ENCODE data around the gene LGALS1. TPM values are rescaled to one million over a fixed set of nuclear protein-coding genes. Genes with fewer than 3 reads are reported as not detected.

LGALS1 gene
- total and polyA plus RNA-seq, 9 of the 15 experiments (the other 6 are each of a cell fraction or from before 2014, with no cell fraction given) = 160 to 800 (median 330) TPM

DNA sequence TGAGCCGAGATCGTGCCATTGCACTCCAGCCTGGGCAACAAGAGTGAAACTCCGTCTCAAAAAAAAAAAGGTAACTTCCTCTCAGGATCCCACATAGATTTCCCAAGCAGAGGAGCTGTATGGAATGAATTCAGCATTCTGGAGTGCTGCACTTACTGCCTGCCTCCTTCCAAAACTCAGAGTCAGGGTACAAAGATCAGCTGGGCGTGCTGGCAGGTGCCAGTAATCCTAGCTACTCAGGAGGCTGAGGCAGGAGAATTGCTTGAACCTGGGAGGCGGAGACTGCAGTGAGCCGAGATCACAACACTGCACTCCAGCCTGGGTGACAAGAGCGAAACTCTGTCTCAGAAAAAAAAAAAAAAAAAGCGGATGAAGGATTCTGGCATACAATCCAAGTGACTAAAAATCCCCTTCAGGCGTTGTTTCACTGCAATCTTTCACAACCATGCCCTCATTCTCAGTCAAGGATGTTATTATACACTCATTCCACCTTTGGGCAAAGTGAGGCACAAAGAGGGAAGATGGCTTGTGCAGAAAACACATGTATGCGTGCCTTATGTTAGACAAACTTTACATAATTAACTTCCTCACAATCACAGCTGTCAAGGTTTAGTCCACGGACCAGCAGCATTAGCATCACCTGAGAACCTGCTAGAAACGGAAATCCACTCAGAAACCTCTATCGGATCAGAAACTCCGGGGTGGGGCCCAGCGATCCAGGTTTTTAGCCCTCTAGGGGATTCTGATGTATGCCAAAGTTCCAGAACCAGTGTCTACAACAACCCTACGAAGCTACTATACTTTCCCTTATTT lies 9.6 kb downstream of the LGALS1 start:
- peaks cover 14% of the 10 kb centered on the region for H3K79me2 ChIP-seq (ENCODE audit: control insufficient read depth, insufficient read depth, low read length)
- DNase-seq (ENCODE audit: extremely low read depth in 1 of 4, low spot score in 3 of 4) (no peak), ATAC-seq (no peak), FAIRE-seq (no peak)
- no peak for TF ChIP-seq FOXJ2 (tag; IDR thresholded peaks at IDR 0.05)
- no peak for TF ChIP-seq VEZF1 (CRISPR knock-in tag; IDR thresholded peaks at IDR 0.05)
- no peak for TF ChIP-seq NCOA4 (IDR thresholded peaks at IDR 0.05; ENCODE audit: partially characterized antibody)
- CTCF ChIA-PET (ENCODE audit: low intra/inter-chr PET ratio) = interaction anchor here (1.2 kb wide), 1 partner anchor 24 kb away, joined by 3 read pairs; no protein-coding TSS in a partner anchor
- peak overlapping the region; percentile 93; the same call in 1 of the 2 replicates for H2AFZ ChIP-seq (ENCODE audit: low read depth, low read length)
- no peaks in the 10 kb centered on the region for H3K9me1 ChIP-seq (ENCODE audit: control insufficient read depth, insufficient read depth, low read length)
- peaks cover 20% of the 10 kb centered on the region; the same call in 2 of the 3 replicates for H3K36me3 ChIP-seq (ENCODE audit: control insufficient read depth, insufficient read depth, low read length)
- H3K4me3 ChIP-seq = no peak overlapping the region
- no peaks in the 10 kb centered on the region for H3K9me3 ChIP-seq (replicated peaks; ENCODE audit: control insufficient read depth, insufficient read depth, low read depth, low read length)
- POLR2A ChIA-PET = interaction anchor here (0.6 kb wide), 1 partner anchor 53 kb away, joined by 3 read pairs; no protein-coding TSS in a partner anchor
- H3K9ac ChIP-seq (ENCODE audit: insufficient read depth in 1 of 2, low read depth in 2 of 2, low read length in 2 of 2) = 0 out of 4 replicates have a peak overlapping the region, but pooled peaks of 1 of the 2 experiments have one; percentile 26
- H3K4me1 ChIP-seq (replicated peaks in 1 of 2; ENCODE audit: control insufficient read depth in 2 of 2, insufficient read depth in 2 of 2, low read length in 2 of 2) = peaks cover 10 to 27% of the 10 kb centered on the region in 2 experiments; a peak in 4 of 5 replicates
- H3K4me2 ChIP-seq (ENCODE audit: insufficient read depth, low read length) = no peak overlapping the region
- no peak overlapping the region for H3K27ac ChIP-seq (ENCODE audit: extremely low read depth, low read depth, low read length)
- 58% methylated on average over 9 of the region's 16 CpGs for WGBS (ENCODE audit: insufficient coverage, low coverage, missing lambda C conversion rate)
- in situ Hi-C loops (cut with MboI) (no loop called here), intact Hi-C loops (cut with micrococcal nuclease) (no loop called here)
- H3K27me3 ChIP-seq (ENCODE audit: control insufficient read depth in 2 of 2, insufficient read depth in 2 of 2, low read length in 2 of 2) = no peaks in the 10 kb centered on the region
- BruUV-seq (replicated peaks) = no TSS peak
- H4K20me1 ChIP-seq (replicated peaks; ENCODE audit: control insufficient read depth, insufficient read depth, low read length) = no peaks in the 10 kb centered on the region

All from K562 (cell line).